ENCODE results near the gene INSIG1. TPM values are rescaled to one million over a fixed set of nuclear protein-coding genes. Genes with fewer than 3 reads are reported as not detected.

The INSIG1 gene
- 100 to 1,000 TPM in 2 of 4 donors, 10 to 100 TPM in 2; 40.1 to 151 (median 79.5) TPM for total RNA-seq

- TF ChIP-seq, protein P1, sequence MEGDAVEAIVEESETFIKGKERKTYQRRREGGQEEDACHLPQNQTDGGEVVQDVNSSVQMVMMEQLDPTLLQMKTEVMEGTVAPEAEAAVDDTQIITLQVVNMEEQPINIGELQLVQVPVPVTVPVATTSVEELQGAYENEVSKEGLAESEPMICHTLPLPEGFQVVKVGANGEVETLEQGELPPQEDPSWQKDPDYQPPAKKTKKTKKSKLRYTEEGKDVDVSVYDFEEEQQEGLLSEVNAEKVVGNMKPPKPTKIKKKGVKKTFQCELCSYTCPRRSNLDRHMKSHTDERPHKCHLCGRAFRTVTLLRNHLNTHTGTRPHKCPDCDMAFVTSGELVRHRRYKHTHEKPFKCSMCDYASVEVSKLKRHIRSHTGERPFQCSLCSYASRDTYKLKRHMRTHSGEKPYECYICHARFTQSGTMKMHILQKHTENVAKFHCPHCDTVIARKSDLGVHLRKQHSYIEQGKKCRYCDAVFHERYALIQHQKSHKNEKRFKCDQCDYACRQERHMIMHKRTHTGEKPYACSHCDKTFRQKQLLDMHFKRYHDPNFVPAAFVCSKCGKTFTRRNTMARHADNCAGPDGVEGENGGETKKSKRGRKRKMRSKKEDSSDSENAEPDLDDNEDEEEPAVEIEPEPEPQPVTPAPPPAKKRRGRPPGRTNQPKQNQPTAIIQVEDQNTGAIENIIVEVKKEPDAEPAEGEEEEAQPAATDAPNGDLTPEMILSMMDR (IDR thresholded peaks at IDR 0.05), result no peak
- peak in 1 of 2 donors; percentile 30 for TF ChIP-seq POLR2A (IDR thresholded peaks at IDR 0.05)
- intact Hi-C loops (cut with DNase I; ENCODE audit: low total_unique reads), result no loop called here
- WGBS, 2 donors, result 0% methylated on average over 12 to 16 of the region's 111 CpGs
- H3K4me3 ChIP-seq (ENCODE audit: low read depth, poor library complexity, severe bottlenecking), result peak within 1 kb of the TSS; percentile 73
- peak; percentile 85 to 98 for DNase-seq (ENCODE audit: low spot score in 2 of 2)
These were observed at the start of gene INSIG1 for GRCh38 chr7:155297517-155298287. Gene INSIG1 (plus strand): TSS chr7:155297878. CDS start chr7:155298286, 408 bp downstream.

DNA sequence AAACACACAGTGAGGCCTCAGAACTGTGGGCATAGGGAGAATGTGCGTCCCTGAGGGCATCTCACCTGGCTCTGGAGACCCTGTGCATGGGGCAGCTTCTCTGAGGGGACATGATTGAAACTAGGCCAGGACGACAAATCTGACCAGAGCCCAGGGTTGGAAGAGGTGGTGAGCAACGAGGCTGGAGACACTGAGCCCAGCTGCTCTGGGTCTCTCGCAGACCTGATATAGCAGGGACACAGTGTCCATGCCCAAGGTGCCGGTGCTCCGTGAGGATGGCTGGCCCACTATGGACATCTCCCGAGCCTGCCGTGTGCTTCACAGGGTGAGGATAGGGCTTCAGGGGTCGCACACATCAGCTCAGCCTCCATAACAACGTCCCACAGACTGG lies 49.3 kb upstream of the INSIG1 start:
- TF ChIP-seq, protein P1 (IDR thresholded peaks at IDR 0.05), result no peak
- TF ChIP-seq POLR2A (IDR thresholded peaks at IDR 0.05), result no peak

DNA sequence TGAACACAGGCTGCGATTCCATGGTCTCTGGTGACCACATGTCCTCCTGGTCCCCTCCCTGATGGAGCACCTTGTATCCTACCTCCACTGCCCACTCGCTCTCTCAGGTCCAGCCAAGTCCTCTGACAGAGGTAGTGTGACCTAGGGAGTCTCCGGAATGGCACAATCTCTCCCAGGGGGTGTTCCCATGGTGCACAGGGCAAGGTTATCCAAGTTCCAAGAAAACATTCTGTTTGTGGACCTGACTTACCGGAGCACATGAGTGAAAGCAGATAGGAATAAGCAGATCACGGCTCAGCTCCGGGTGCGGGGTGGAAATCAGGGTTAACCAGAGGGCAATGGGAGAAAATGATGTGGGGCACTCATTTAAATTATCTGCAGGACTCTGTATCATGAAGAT lies 45.8 kb upstream of the INSIG1 start:
- DNase-seq (ENCODE audit: low spot score in 2 of 2), result no peak
- no peak overlapping the region for H3K4me3 ChIP-seq (ENCODE audit: low read depth, poor library complexity, severe bottlenecking)
- WGBS, 2 donors, result 75 to 84% methylated on average over 7 of the region's 7 CpGs
- intact Hi-C loops (cut with DNase I; ENCODE audit: low total_unique reads), result no loop called here
- TF ChIP-seq POLR2A (IDR thresholded peaks at IDR 0.05), result no peak
- TF ChIP-seq, protein P1 (IDR thresholded peaks at IDR 0.05), result no peak

More for the DNA sequence above, 49.3 kb upstream of the INSIG1 start:
- 87 to 91% methylated on average over 10 of the region's 10 CpGs for WGBS, 2 donors
- no peak for DNase-seq (ENCODE audit: low spot score in 2 of 2)
- H3K4me3 ChIP-seq (ENCODE audit: low read depth, poor library complexity, severe bottlenecking), result no peak overlapping the region
- intact Hi-C loops (cut with DNase I; ENCODE audit: low total_unique reads), result no loop called here

DNA sequence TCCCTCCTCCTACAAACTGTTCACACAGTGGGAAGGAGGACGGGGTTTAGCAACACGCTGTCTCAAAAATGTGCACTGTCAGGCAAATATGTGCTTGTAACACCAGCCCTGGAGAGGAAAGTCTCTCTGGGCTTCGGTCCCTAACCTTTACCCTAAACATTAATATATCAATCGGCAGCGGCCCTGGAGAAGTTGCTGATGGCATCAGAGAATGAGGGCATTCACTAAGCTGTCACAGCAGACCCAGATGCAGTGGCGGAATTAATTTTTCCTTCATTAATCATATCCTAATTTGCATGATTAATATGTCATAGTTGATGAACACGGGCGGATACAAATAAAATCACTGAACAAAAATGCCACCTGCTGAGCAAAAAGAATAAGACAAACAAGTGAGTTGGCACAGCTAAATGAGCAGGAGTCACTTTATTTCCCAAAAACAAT lies 45.2 kb upstream of the INSIG1 start:
- 26 to 44% methylated on average over 8 of the region's 8 CpGs for WGBS, 2 donors
- TF ChIP-seq POLR2A (IDR thresholded peaks at IDR 0.05), result no peak
- TF ChIP-seq, protein P1 (IDR thresholded peaks at IDR 0.05), result no peak
- H3K4me3 ChIP-seq (ENCODE audit: low read depth, poor library complexity, severe bottlenecking), result no peak overlapping the region
- intact Hi-C loops (cut with DNase I; ENCODE audit: low total_unique reads), result no loop called here
- DNase-seq (ENCODE audit: low spot score in 2 of 2), result no peak

GRCh38 chr7:155252892-155253501 lies 44.7 kb upstream of the INSIG1 start:
- no peak for DNase-seq (ENCODE audit: low spot score in 2 of 2)
- TF ChIP-seq POLR2A (IDR thresholded peaks at IDR 0.05), result no peak
- TF ChIP-seq, protein P1 (IDR thresholded peaks at IDR 0.05), result no peak
- WGBS, 2 donors, result 62 to 72% methylated on average over 23 to 24 of the region's 24 CpGs
- intact Hi-C loops (cut with DNase I; ENCODE audit: low total_unique reads), result no loop called here
- no peak overlapping the region for H3K4me3 ChIP-seq (ENCODE audit: low read depth, poor library complexity, severe bottlenecking)
